Omental fat pad (tissue), 4 donors: ENCODE measurements around the gene LRFN2. TPM values are rescaled to one million over a fixed set of nuclear protein-coding genes. Genes with fewer than 3 reads are reported as not detected.

Source experiments
- ATAC-seq: fragments of 150-250 bp; one replicate; pipeline ENCODE4 v1.9.1; 2016; ENCODE audit warnings: mild to moderate bottlenecking, moderate library complexity; ENCODE audit not compliant: low FRiP score
- DNase-seq: peaks from one replicate; pipeline ENCODE4 v3.0.0-alpha.2; 2019; ENCODE audit warnings: low spot score
- total RNA-seq, 4 donors: library from RNA; depleted of rRNA; stranded (reverse); fragments of >200 nt; gene quantifications; one replicate each; pipeline ENCODE4 v1.1.0, GENCODE V29; 2016
- TF ChIP-seq, protein P1 (sequence below), 3 donors: fragments of 450-650 bp; IDR thresholded peaks; one replicate each; pipeline ENCODE4 v1.5.1; 2016 to 2017; ENCODE audit warnings: antibody characterized with exemption in 3 of 3, mild to moderate bottlenecking in 3 of 3, moderate library complexity in 2 of 3

Gene LRFN2
- total RNA-seq, 4 donors from 2014 or later: not detected

DNA sequence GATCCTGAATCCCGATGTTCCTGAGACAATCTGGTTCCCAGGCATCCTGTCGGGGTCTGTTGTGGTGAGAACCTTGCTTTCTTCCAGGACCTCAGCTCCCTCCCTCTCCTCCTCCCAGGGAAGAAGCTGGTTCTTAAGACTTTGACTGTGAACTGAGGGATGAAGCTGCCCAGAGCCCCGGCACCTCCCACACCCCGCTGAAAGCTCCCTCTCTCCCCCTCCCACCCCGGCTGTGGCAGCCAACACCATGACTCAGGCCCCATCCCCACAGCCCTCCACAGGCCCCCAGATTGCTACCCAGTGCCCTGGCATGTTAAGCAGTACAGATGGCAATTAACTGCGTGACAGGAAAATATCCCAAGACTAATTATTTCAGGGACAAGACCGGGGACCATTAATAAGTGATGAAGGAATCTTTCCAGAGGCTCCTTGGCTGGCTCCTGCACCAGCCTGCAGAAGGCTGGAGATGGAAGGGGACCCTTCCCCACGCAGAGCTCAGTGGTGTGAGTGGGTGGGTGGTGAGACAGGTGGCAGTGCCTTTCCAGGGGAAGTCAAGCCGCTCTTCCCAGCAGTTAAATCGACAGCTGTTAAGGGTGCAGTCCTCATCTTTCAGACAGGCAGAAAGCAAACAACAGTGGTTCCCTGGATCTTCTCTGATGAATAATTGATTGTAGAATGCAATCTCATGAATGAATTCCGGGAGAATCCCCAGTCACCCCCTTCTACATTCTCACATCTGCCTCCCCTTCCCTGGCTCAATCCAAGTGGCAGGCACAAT lies 237.9 kb downstream of the LRFN2 start:
- DNase-seq: no peak
- ATAC-seq: no peak
- TF ChIP-seq, protein P1, sequence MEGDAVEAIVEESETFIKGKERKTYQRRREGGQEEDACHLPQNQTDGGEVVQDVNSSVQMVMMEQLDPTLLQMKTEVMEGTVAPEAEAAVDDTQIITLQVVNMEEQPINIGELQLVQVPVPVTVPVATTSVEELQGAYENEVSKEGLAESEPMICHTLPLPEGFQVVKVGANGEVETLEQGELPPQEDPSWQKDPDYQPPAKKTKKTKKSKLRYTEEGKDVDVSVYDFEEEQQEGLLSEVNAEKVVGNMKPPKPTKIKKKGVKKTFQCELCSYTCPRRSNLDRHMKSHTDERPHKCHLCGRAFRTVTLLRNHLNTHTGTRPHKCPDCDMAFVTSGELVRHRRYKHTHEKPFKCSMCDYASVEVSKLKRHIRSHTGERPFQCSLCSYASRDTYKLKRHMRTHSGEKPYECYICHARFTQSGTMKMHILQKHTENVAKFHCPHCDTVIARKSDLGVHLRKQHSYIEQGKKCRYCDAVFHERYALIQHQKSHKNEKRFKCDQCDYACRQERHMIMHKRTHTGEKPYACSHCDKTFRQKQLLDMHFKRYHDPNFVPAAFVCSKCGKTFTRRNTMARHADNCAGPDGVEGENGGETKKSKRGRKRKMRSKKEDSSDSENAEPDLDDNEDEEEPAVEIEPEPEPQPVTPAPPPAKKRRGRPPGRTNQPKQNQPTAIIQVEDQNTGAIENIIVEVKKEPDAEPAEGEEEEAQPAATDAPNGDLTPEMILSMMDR (IDR thresholded peaks at IDR 0.05): no peak

DNA sequence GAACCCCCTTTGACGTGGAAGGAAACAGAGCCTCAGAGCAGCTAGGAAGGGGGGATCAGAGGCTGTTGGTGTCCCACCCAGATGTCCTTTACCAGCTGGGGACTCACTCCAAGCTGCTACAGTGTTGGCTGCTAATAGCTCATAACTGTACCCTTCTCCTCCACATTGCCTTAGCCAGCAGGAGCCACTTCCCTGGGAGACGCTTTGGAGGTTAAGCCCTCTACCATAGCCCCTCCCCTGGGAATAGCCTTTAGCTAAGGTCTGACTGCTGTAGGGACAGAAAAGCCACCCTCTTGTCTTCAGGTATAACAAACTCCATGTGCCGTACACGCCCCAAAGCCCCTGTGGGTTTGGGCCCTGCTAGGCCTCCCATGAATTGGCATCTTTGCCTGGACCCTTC lies 238.6 kb downstream of the LRFN2 start:
- TF ChIP-seq, protein P1 (IDR thresholded peaks at IDR 0.05): no peak
- no peak for DNase-seq
- ATAC-seq: no peak

DNA sequence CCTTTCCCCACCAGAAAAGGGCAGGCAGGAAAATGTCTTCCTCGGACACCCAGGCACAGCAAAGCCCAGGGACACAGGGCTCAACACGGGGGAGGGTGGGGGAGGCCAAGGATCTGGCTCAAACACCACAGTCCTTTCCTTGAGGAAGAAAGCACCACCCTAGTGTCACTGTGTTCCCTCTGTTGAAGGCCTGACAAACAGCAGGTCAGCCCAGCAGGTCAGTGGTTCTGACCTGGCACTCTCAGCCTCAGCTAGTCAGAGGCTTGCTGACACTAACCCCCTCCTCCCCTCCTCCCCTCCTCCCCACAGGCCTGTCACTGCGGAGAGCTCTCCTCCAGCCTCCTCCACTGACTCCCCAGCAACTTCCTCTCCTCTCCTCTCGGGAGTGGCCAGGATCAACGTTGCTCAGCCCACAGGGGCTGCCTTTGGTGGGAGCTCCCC lies 239.6 kb downstream of the LRFN2 start:
- DNase-seq: no peak
- TF ChIP-seq, protein P1 (IDR thresholded peaks at IDR 0.05): no peak
- ATAC-seq: no peak

DNA sequence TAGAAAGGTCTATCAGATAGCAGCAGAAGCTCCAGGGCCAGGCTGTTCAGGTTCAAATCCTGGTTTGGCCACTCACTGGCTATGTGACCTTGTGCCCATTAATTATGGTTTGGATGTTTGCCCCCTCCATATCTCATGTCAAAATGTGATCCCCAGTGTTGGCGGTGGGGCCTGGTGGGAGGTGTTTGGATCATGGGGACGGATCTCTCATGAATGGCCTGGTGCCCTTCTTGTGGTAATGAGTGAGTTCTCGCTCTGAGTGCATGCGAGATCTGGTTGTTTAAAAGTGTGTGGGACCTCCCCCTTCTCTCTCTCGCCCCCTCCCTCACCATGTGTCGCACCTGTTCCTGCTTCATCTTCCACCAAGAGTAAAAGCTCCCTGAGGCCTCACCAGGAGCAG lies 240.9 kb downstream of the LRFN2 start:
- ATAC-seq (no peak), DNase-seq (no peak)
- TF ChIP-seq, protein P1 (IDR thresholded peaks at IDR 0.05): no peak

DNA sequence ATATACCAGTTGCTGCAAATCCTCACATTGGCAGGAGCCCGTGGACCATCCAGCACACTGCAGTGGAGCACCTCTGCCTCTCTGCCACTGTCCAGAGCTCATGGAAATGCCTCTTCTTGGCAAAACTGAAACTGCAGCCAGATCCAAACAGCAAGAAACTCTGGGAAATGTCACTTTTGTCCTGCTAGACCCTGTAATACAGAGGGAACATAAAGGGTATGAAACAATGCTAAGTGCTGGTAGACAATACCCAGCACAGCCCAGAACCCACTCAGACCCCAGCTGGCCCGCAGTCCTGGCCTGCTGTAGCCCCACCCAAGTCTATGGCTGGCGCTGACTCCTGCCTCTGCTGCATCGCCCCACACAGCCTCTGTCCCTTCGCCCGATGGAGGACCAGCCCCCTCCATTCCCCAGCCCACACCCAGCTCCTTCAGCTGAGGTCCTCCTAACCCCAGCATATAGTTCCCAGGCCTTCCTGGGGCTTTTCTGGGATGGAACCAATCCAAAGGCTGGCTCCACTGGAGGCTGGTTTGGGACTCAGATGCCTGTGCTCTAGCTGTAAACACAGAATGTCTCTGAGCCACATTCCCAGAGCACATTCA lies 242.5 kb downstream of the LRFN2 start:
- no peak for ATAC-seq
- DNase-seq: no peak
- TF ChIP-seq, protein P1 (IDR thresholded peaks at IDR 0.05): no peak

DNA sequence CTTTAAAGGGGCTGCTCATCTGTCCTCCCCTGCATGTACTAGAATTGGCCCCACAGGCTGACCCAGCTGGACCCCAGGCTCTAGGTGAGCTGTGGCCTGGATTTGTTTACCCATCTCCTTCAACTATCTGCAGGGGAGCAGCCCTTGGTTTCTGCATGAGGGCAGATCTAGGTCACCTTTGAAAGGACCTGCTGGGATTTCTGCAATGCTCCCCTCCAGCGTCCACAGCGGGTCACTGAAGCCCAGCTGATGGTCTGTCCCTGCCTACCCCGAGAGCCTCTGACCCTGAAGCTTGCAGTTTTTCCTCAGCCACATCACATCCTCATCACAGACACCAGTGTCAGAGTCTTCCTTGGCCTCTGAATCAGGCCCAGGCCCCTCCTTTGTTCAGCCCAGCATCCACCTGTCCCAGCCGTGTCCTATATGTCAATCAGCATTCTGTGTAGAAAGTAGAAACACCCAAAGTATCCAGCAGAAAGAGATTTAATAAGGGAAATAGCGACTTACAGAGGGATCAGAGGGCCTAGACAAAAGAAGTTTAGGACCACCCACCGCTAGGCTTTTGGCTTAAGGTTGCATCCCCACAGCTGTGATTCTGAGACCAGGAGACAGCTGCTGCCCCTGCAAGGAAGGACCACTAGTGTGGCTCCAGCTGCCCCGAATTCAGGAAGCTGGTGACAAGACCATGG lies 243.1 kb downstream of the LRFN2 start:
- TF ChIP-seq, protein P1 (IDR thresholded peaks at IDR 0.05): no peak
- DNase-seq (no peak), ATAC-seq (no peak)
